ENCODE measurements around the gene CHD2. TPM values are rescaled to one million over a fixed set of nuclear protein-coding genes. Genes with fewer than 3 reads are reported as not detected.
A peak's percentile ranks its signal among the peaks of the same experiment; 100 is the strongest.

The CHD2 gene
- polyA plus RNA-seq, 1 experiment: 38.2 TPM

DNA sequence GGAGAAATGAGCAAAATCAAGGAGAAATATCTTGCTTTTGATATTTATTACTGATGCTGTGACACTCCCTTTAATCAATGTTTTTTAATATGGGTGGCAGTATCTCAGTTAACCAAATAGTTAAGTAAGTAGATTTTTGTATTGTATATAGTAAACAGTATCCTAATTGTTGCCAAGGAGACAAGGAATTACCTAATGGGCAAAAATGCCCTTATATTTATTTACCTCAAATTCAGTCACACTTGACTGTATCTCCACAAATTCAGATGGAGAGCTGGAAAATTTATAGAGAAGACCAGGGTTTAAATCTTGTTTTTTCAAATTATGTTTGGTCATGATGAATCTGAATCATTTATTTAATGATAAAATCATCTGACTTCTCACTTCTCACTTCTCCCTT is 3.6 kb upstream of the CHD2 start:
- Histone ChIP-seq H3K27me3 (ENCODE audit: control insufficient read depth, insufficient read depth, low read length) (no peaks in the 10 kb centered on the region), H3K36me3 (ENCODE audit: control insufficient read depth, insufficient read depth, low read length) (peaks cover 5% of the 10 kb centered on the region), H3K4me3 (ENCODE audit: low read depth, low read length) (no peak overlapping the region)
- no peak for DNase-seq (ENCODE audit: low read depth)
- TF ChIP-seq CTCF (IDR thresholded peaks at IDR 0.05; ENCODE audit: insufficient read depth, low read depth, low read length): no peak
- ChIA-PET POLR2A (no interaction called here), CTCF (interaction anchor here (0.6 to 1.3 kb wide), 3 partner anchors 16 to 87 kb away, joined by 3 to 4 read pairs (median 4); no protein-coding TSS in a partner anchor)

GRCh38 chr15:92897620-92898019 is 2.5 kb upstream of the CHD2 start:
- no peak for TF ChIP-seq CTCF (IDR thresholded peaks at IDR 0.05; ENCODE audit: insufficient read depth, low read depth, low read length)
- ChIA-PET POLR2A (interaction anchor here (0.6 kb wide), 1 partner anchor 96 kb away, joined by 3 read pairs; no protein-coding TSS in a partner anchor), CTCF (interaction anchor here (1.3 kb wide), 1 partner anchor 88 kb away, joined by 4 read pairs; no protein-coding TSS in a partner anchor)
- Histone ChIP-seq H3K36me3 (ENCODE audit: control insufficient read depth, insufficient read depth, low read length) (peaks cover 5% of the 10 kb centered on the region), H3K27me3 (ENCODE audit: control insufficient read depth, insufficient read depth, low read length) (no peaks in the 10 kb centered on the region), H3K4me3 (ENCODE audit: low read depth, low read length) (no peak overlapping the region)
- no peak for DNase-seq (ENCODE audit: low read depth)

DNA sequence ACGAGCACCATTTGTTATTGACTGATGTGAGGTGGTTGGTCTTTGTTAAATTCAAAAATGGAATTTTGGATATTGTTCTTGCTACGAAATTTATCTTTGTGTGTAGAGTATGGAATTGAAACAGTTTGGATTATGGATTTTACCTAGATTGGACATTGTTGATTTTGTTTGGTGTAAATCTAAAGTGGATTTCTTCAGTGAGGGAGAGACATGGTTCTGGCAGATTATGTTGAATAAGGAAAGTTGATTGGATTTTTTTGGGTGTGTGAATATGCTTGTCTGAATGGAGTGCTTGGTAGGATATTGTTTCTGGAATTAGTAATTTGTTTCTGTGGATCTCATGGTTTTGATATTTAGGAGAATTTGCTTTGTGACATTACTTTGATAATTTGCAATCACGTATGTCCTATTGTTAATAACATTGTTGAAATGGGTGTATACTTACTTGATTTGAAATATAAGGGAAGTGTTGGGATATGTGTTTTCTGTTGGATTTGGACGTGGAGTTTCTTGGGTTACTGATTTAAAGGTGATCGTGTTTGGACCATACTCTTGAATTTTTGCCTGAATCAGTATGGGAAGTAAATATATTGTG is 1.0 kb upstream of the CHD2 start:
- TF ChIP-seq CTCF (IDR thresholded peaks at IDR 0.05; ENCODE audit: insufficient read depth, low read depth, low read length): no peak
- CTCF ChIA-PET: interaction anchor here (1.6 kb wide), 1 partner anchor 90 kb away, joined by 11 read pairs; no protein-coding TSS in a partner anchor
- H3K27me3 ChIP-seq (ENCODE audit: control insufficient read depth, insufficient read depth, low read length): no peaks in the 10 kb centered on the region
- no peak overlapping the region for H3K4me3 ChIP-seq (ENCODE audit: low read depth, low read length)
- DNase-seq (ENCODE audit: low read depth): no peak
- peaks cover 2% of the 10 kb centered on the region; the same call in 1 of the 2 replicates for H3K36me3 ChIP-seq (ENCODE audit: control insufficient read depth, insufficient read depth, low read length)
- POLR2A ChIA-PET: interaction anchor here (1.4 to 1.6 kb wide), 2 partner anchors 17 to 89 kb away, joined by 11 to 16 read pairs; no protein-coding TSS in a partner anchor

DNA sequence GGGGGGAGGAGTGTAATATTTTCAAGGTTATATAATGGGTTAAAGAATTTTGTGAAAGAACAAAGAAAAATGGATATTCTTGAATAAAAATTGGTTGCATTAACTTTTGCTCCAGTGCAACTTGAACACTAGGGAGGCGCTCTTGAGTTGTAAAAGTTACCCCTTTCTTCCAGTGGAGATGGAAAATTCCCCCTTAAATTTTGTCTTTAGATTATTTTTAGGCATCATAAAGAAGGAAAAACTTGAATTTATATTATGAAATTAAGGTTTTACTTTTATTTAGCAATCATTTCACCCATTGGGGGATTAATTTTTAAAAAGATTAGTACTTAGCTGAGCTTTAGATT is 550 bp upstream of the CHD2 start:
- ChIA-PET POLR2A (interaction anchor here (0.7 to 1.6 kb wide), 3 partner anchors 15 to 90 kb away, joined by 4 to 16 read pairs (median 11); no protein-coding TSS in a partner anchor), CTCF (interaction anchor here (1.1 to 1.6 kb wide), 3 partner anchors 11 to 90 kb away, joined by 5 to 11 read pairs (median 7); no protein-coding TSS in a partner anchor)
- Histone ChIP-seq H3K27me3 (ENCODE audit: control insufficient read depth, insufficient read depth, low read length) (no peaks in the 10 kb centered on the region), H3K36me3 (ENCODE audit: control insufficient read depth, insufficient read depth, low read length) (peaks cover 1% of the 10 kb centered on the region; the same call in 1 of the 2 replicates), H3K4me3 (ENCODE audit: low read depth, low read length) (no peak overlapping the region)
- peak; percentile 33; the same call in 1 of the 2 replicates for TF ChIP-seq CTCF (IDR thresholded peaks at IDR 0.05; ENCODE audit: insufficient read depth, low read depth, low read length)
- no peak for DNase-seq (ENCODE audit: low read depth)

DNA sequence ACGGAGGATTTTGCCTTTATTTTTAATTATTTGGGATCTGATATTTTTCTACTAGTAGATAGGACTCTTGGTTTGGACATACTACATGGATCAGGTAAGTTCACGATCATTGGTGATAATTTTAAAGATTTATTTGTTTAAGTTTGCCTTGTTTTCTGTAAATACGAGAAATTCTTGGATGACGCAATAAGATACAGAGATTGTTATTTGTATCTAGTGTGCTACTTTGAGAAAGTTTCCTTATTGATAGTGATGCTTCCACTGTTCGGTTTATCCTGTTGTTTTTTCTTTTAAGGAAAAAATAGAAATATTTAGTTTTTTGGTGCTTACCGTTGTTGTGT is 577 bp downstream of the CHD2 start:
- no peak for DNase-seq (ENCODE audit: low read depth)
- Histone ChIP-seq H3K36me3 (ENCODE audit: control insufficient read depth, insufficient read depth, low read length) (no peaks in the 10 kb centered on the region), H3K4me3 (ENCODE audit: low read depth, low read length) (peak overlapping the region; percentile 57), H3K27me3 (ENCODE audit: control insufficient read depth, insufficient read depth, low read length) (no peaks in the 10 kb centered on the region)
- POLR2A ChIA-PET: interaction anchor here (0.6 to 1.6 kb wide), 7 partner anchors 15 to 99 kb away, joined by 3 to 16 read pairs (median 4); no protein-coding TSS in a partner anchor
- TF ChIP-seq CTCF (IDR thresholded peaks at IDR 0.05; ENCODE audit: insufficient read depth, low read depth, low read length): no peak
- CTCF ChIA-PET: interaction anchor here (0.6 to 1.6 kb wide), 4 partner anchors 12 to 92 kb away, joined by 3 to 11 read pairs (median 6); no protein-coding TSS in a partner anchor

Measured in BJ (cell line).